Sigmoid colon (tissue), 4 donors: Measurements from ENCODE around the gene TMPRSS4.

Experiments
- EP300 ChIP-seq, 4 donors: sonication (generic); formaldehyde crosslinking; IDR thresholded peaks; one replicate each; pipeline ENCODE4 v1.6.1; 2017; ENCODE audit warnings: antibody characterized with exemption in 4 of 4
- POLR2AphosphoS5 ChIP-seq, 4 donors: sonication (generic); formaldehyde crosslinking; IDR thresholded peaks; one replicate each; pipeline ENCODE4 v1.6.1; 2017; ENCODE audit warnings: antibody characterized with exemption in 4 of 4
- TF ChIP-seq, protein P1 (sequence below), 4 experiments: fragments of 450-650 bp in 3 of 4; fragments of 200-600 bp in 1 of 4; IDR thresholded peaks; one replicate each; pipeline ENCODE4 v1.5.1; 2016 to 2019; ENCODE audit warnings: antibody characterized with exemption in 4 of 4, mild to moderate bottlenecking in 3 of 4, moderate library complexity in 2 of 4

- no peak for TF ChIP-seq EP300 (IDR thresholded peaks at IDR 0.05)
- TF ChIP-seq, protein P1, sequence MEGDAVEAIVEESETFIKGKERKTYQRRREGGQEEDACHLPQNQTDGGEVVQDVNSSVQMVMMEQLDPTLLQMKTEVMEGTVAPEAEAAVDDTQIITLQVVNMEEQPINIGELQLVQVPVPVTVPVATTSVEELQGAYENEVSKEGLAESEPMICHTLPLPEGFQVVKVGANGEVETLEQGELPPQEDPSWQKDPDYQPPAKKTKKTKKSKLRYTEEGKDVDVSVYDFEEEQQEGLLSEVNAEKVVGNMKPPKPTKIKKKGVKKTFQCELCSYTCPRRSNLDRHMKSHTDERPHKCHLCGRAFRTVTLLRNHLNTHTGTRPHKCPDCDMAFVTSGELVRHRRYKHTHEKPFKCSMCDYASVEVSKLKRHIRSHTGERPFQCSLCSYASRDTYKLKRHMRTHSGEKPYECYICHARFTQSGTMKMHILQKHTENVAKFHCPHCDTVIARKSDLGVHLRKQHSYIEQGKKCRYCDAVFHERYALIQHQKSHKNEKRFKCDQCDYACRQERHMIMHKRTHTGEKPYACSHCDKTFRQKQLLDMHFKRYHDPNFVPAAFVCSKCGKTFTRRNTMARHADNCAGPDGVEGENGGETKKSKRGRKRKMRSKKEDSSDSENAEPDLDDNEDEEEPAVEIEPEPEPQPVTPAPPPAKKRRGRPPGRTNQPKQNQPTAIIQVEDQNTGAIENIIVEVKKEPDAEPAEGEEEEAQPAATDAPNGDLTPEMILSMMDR (IDR thresholded peaks at IDR 0.05), result no peak
- no peak for TF ChIP-seq POLR2AphosphoS5 (IDR thresholded peaks at IDR 0.05)
Measured at GRCh38 chr11:118162846-118163245, 86.0 kb downstream of the TMPRSS4 start.
